PC-3 (cell line): ENCODE data around the gene CD274.

ENCODE experiments used
- CTCF ChIP-seq: fragments of 300-600 bp; sonication (generic); conservative IDR thresholded peaks from 2 replicates; pipeline ENCODE4 v1.5.1; 2017; ENCODE audit warnings: antibody characterized with exemption, low read depth, mild to moderate bottlenecking, low read length
- EZH2 ChIP-seq: fragments of 300-600 bp; sonication (generic); IDR thresholded peaks from one replicate; pipeline ENCODE4 v1.6.1; 2017; ENCODE audit warnings: antibody characterized with exemption, mild to moderate bottlenecking, low read length; ENCODE audit not compliant: unreplicated experiment

- TF ChIP-seq CTCF, result no peak
- no peak for TF ChIP-seq EZH2
These were observed 48.1 kb upstream of the CD274 start for GRCh38 chr9:5402217-5402616.
